ENCODE measurements around the gene ZNF74.

GRCh38 chr22:20391222-20391621 is 2.7 kb upstream of the ZNF74 start:
- TF ChIP-seq CTCF (IDR thresholded peaks at IDR 0.05), result no peak
- TF ChIP-seq POLR2A (IDR thresholded peaks at IDR 0.05), result no peak
